HUES48 (cell line): ENCODE results near the gene LRP1.
"Not testable (repeated sequence)": the region's sequence is repeated elsewhere in the genome, so short reads cannot be mapped to it uniquely, and the experiment has no call there.

Experiments used
- H3K27ac ChIP-seq: one replicate; pipeline ENCODE4 v1.7.0; 2013; ENCODE audit warnings: low read depth, low read length, inconsistent platforms
- H3K27me3 ChIP-seq: 2 replicates; pipeline ENCODE4 v1.6.1; 2013; ENCODE audit warnings: mild to moderate bottlenecking, low read length; ENCODE audit not compliant: control insufficient read depth, insufficient read depth
- H3K36me3 ChIP-seq: 2 replicates; pipeline ENCODE4 v1.6.1; 2013; ENCODE audit warnings: low read length; ENCODE audit not compliant: control insufficient read depth, insufficient read depth
- H3K4me1 ChIP-seq: 2 replicates; pipeline ENCODE4 v1.6.1; 2013; ENCODE audit warnings: mild to moderate bottlenecking, low read length; ENCODE audit not compliant: control insufficient read depth, insufficient read depth
- H3K4me3 ChIP-seq: 2 replicates; pipeline ENCODE4 v1.5.1; 2013; ENCODE audit warnings: mild to moderate bottlenecking, low read depth, low read length
- H3K9ac ChIP-seq: 2 replicates; pipeline ENCODE4 v1.6.1; 2013; ENCODE audit warnings: mild to moderate bottlenecking, low read depth, low read length, moderate library complexity
- H3K9me3 ChIP-seq: 2 replicates; pipeline ENCODE4 v1.6.1; 2013; ENCODE audit warnings: low read length; ENCODE audit not compliant: control insufficient read depth, insufficient read depth

The LRP1 gene

GRCh38 chr12:57119294-57120085 is 8.8 kb upstream of the LRP1 start:
- H3K4me3 ChIP-seq, result no peak overlapping the region
- peaks cover 1% of the 10 kb centered on the region; the same call in 1 of the 2 replicates for H3K4me1 ChIP-seq
- H3K27me3 ChIP-seq, result no peaks in the 10 kb centered on the region; the same call in 1 of the 2 replicates
- H3K27ac ChIP-seq, result no peak overlapping the region
- H3K9me3 ChIP-seq, result no peaks in the 10 kb centered on the region
- H3K9ac ChIP-seq, result no peak overlapping the region
- no peaks in the 10 kb centered on the region for H3K36me3 ChIP-seq

- not testable (repeated sequence) for H3K27me3 ChIP-seq, H3K9me3 ChIP-seq, H3K27ac ChIP-seq, H3K36me3 ChIP-seq, H3K4me1 ChIP-seq, H3K4me3 ChIP-seq, H3K9ac ChIP-seq
Measured at GRCh38 chr12:57120718-57121117, 7.6 kb upstream of the LRP1 start.

DNA sequence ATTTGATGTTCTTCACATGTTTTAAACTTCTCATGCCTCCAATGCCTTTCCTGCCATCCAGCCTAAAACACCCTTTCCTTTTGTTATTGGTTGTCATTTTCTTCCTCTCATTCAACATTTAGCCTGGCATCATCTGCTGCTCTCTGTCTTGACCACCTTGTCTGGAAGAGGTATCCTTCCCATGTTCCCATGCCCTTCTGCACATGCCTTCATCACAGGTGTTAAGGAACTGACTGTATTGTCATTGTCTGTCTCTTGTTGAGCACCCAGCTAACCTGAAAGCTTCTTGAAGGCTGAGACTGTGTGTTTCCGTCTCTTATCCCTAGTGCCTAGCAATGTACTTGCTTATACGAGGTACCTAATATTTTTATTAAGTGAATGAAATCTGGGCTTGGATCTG is 4.5 kb upstream of the LRP1 start:
- Histone ChIP-seq H3K36me3 (no peaks in the 10 kb centered on the region), H3K4me1 (peaks cover 9% of the 10 kb centered on the region), H3K27ac (no peak overlapping the region), H3K9me3 (no peaks in the 10 kb centered on the region), H3K9ac (no peak overlapping the region), H3K27me3 (no peaks in the 10 kb centered on the region), H3K4me3 (no peak overlapping the region)

- H3K4me1 ChIP-seq, result peaks cover 9% of the 10 kb centered on the region
- H3K9me3 ChIP-seq, result no peaks in the 10 kb centered on the region
- H3K9ac ChIP-seq, result no peak overlapping the region
- no peaks in the 10 kb centered on the region for H3K27me3 ChIP-seq
- H3K36me3 ChIP-seq, result no peaks in the 10 kb centered on the region
- no peak overlapping the region for H3K4me3 ChIP-seq
- no peak overlapping the region for H3K27ac ChIP-seq
Measured at GRCh38 chr12:57124261-57124877, 3.9 kb upstream of the LRP1 start.

DNA sequence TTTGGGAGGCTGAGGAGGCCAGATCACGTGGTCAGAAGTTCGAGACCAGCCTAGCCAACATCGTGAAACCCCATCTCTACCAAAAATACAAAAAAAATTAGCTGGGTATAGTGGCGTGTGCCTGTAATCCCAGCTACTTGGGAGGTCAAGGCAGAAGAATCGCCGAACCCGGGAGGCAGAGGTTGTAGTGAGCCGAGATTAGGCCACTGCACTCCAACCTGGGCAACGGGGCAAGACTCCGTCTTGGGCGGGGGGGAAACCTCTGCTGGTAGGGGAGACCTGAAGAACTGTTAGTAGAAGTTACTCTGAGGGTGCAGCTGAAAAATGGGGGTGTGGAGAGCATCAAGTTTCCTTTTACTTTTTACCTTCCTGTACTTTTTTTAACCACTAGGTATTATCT is 2.2 kb upstream of the LRP1 start:
- Histone ChIP-seq H3K27me3 (no peaks in the 10 kb centered on the region), H3K4me1 (peaks cover 22% of the 10 kb centered on the region), H3K36me3 (no peaks in the 10 kb centered on the region), H3K27ac (no peak overlapping the region), H3K4me3 (no peak overlapping the region), H3K9me3 (no peaks in the 10 kb centered on the region), H3K9ac (no peak overlapping the region)

DNA sequence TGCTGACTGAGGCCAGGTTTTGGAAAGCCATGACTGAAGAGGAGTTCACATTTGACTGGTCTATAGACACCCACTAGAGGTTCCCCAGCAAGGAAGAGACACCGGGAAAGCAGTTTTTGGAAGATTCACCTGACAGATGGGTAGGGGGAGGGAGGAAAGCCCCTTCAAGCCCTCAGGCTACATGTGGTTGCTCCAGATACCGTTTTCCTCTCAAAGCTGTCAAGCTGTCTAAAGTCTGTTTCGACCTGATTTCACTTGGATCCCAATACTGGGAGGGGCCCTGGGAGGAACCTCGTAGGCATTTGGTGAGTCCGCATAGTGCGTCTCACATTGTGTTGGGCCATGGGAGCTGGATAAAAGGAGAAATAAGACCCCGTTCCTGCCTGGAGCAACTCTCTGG is 1.7 kb upstream of the LRP1 start:
- Histone ChIP-seq H3K27ac (peak overlapping the region; percentile 94), H3K4me1 (peaks cover 27% of the 10 kb centered on the region), H3K9me3 (no peaks in the 10 kb centered on the region), H3K36me3 (no peaks in the 10 kb centered on the region), H3K9ac (no peak overlapping the region), H3K27me3 (no peaks in the 10 kb centered on the region), H3K4me3 (peak overlapping the region; percentile 91; the same call in 1 of the 2 replicates)

DNA sequence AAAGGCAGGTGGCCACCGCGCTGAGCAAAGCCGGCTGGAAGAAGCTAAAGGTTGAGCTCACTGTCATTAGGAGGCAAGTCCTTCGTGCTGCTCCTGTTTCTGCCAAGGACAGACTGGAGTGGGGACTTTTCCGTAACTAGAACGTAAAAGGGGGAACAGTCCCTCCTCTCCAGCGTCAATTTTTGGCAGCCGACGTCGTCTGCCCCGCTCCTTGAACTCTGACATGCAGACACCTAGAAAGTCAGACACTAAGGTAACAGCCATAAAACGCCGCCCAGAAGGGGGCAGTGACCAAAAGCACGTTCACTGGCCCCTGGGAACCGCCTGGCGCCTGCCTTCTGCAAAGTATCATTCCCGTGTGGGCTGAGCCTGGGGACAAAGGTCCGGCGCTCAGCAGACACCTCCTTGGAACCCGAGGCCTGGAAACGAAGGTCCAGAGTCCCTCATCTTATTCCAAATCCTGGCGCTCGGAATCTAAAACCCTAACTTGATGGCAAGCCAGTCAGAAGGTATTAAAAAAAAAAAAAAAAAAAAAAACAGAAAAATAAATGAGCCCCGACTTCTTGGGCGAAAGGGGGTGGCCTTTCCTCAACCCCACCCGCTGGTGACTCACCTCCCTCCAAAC is 1.1 kb upstream of the LRP1 start:
- no peaks in the 10 kb centered on the region for H3K36me3 ChIP-seq
- peaks cover 33% of the 10 kb centered on the region for H3K4me1 ChIP-seq
- no peak overlapping the region for H3K9ac ChIP-seq
- no peaks in the 10 kb centered on the region for H3K27me3 ChIP-seq
- no peaks in the 10 kb centered on the region for H3K9me3 ChIP-seq
- H3K4me3 ChIP-seq, result peak overlapping the region; percentile 91
- H3K27ac ChIP-seq, result peak overlapping the region; percentile 94

- Histone ChIP-seq H3K36me3 (no peaks in the 10 kb centered on the region), H3K4me3 (peak overlapping the region; percentile 91), H3K27ac (peak overlapping the region; percentile 94), H3K27me3 (no peaks in the 10 kb centered on the region), H3K4me1 (peaks cover 46% of the 10 kb centered on the region), H3K9me3 (no peaks in the 10 kb centered on the region), H3K9ac (peak overlapping the region; percentile 76)
Measured at GRCh38 chr12:57128519-57129247, 400 bp downstream of the LRP1 start.

- Histone ChIP-seq H3K27me3 (no peaks in the 10 kb centered on the region), H3K9me3 (no peaks in the 10 kb centered on the region), H3K4me1 (peaks cover 53% of the 10 kb centered on the region), H3K36me3 (no peaks in the 10 kb centered on the region), H3K27ac (peak overlapping the region; percentile 94), H3K9ac (peak overlapping the region; percentile 76), H3K4me3 (peak overlapping the region; percentile 91)
Measured at GRCh38 chr12:57129321-57129842, 1.1 kb downstream of the LRP1 start.

- H3K9me3 ChIP-seq, result no peaks in the 10 kb centered on the region
- H3K4me3 ChIP-seq, result peak overlapping the region; percentile 91
- no peaks in the 10 kb centered on the region for H3K27me3 ChIP-seq
- peak overlapping the region; percentile 94 for H3K27ac ChIP-seq
- H3K4me1 ChIP-seq, result peaks cover 52% of the 10 kb centered on the region
- H3K36me3 ChIP-seq, result no peaks in the 10 kb centered on the region
- H3K9ac ChIP-seq, result peak overlapping the region; percentile 36; the same call in 1 of the 2 replicates
Measured at GRCh38 chr12:57129889-57130288, 1.6 kb downstream of the LRP1 start.
